Stimulated activated CD4-positive, alpha-beta T cell treated with anti-CD3 and anti-CD28 coated beads, Interleukin-12 subunit alpha, Interleukin-12 subunit beta, amount 100 ng/mL, for 48 hours (primary cell): ENCODE data around the gene SLC45A3.

Experiments
- DNase-seq, 3 donors: peaks; one replicate each; pipeline ENCODE4 v3.0.0-alpha.2; 2020; ENCODE audit warnings: low read depth in 2 of 3, low spot score in 1 of 3

SLC45A3 gene

GRCh38 chr1:205700865-205701401 lies 20.6 kb upstream of the SLC45A3 start:
- no peak for DNase-seq

GRCh38 chr1:205699416-205699815 lies 19.1 kb upstream of the SLC45A3 start:
- no peak for DNase-seq

GRCh38 chr1:205698921-205699320 lies 18.6 kb upstream of the SLC45A3 start:
- DNase-seq = no peak

GRCh38 chr1:205693421-205693991 lies 13.2 kb upstream of the SLC45A3 start:
- DNase-seq = no peak

GRCh38 chr1:205692423-205692822 lies 12.1 kb upstream of the SLC45A3 start:
- DNase-seq = no peak

GRCh38 chr1:205690122-205690756 lies 9.9 kb upstream of the SLC45A3 start:
- DNase-seq = no peak

- no peak for DNase-seq
These were observed 9.2 kb upstream of the SLC45A3 start for GRCh38 chr1:205689479-205689878.

- no peak for DNase-seq
These were observed 8.1 kb upstream of the SLC45A3 start for GRCh38 chr1:205688171-205689080.

- no peak for DNase-seq
These were observed 6.9 kb upstream of the SLC45A3 start for GRCh38 chr1:205687242-205687641.

GRCh38 chr1:205681364-205681763 lies 1.1 kb upstream of the SLC45A3 start:
- no peak for DNase-seq

GRCh38 chr1:205678286-205679111 lies 1.8 kb downstream of the SLC45A3 start:
- no peak for DNase-seq

- DNase-seq = no peak
These were observed 3.1 kb downstream of the SLC45A3 start for GRCh38 chr1:205677167-205677566.

- DNase-seq = no peak
These were observed 3.7 kb downstream of the SLC45A3 start for GRCh38 chr1:205676597-205676996.

- DNase-seq = no peak
These were observed 4.3 kb downstream of the SLC45A3 start for GRCh38 chr1:205676002-205676401.

- DNase-seq = no peak
These were observed 5.1 kb downstream of the SLC45A3 start for GRCh38 chr1:205675247-205675646.

GRCh38 chr1:205672970-205673369 lies 7.3 kb downstream of the SLC45A3 start:
- DNase-seq = no peak

- no peak for DNase-seq
These were observed 7.9 kb downstream of the SLC45A3 start for GRCh38 chr1:205672395-205672889.

- no peak for DNase-seq
These were observed 9.5 kb downstream of the SLC45A3 start for GRCh38 chr1:205670611-205671430.

GRCh38 chr1:205670150-205670446 lies 10.2 kb downstream of the SLC45A3 start:
- DNase-seq = no peak
